AG04450 (cell line): ENCODE measurements around the gene GRIN2A. TPM values are rescaled to one million over a fixed set of nuclear protein-coding genes. Genes with fewer than 3 reads are reported as not detected.

Experiments used
- CTCF ChIA-PET: fragments of 300-600, 350-600 bp; formaldehyde crosslinking; extraction: SDS; loops from one replicate; lab custom pipeline; 2022; ENCODE audit warnings: antibody characterized with exemption, inconsistent platforms; lab: Charles Lee
- POLR2A ChIA-PET: fragments of 350-600 bp; formaldehyde crosslinking; extraction: SDS; loops from one replicate; lab custom pipeline; 2021; ENCODE audit warnings: antibody characterized with exemption, inconsistent platforms; lab: Yijun Ruan, JAX
- DNase-seq: peaks from one replicate; pipeline ENCODE4 v3.0.0-alpha.2; 2011; ENCODE audit warnings: low read depth, low spot score
- H3K27ac ChIP-seq: one replicate; pipeline ENCODE4 v1.5.1; 2012; ENCODE audit warnings: low read depth, low read length, control low read depth
- H3K27me3 ChIP-seq: one replicate; pipeline ENCODE4 v1.6.0; 2012; ENCODE audit warnings: low read length; ENCODE audit not compliant: control insufficient read depth, insufficient read depth
- H3K4me3 ChIP-seq: 2 replicates; pipeline ENCODE4 v1.5.1; 2011; ENCODE audit warnings: mild to moderate bottlenecking, low read depth, low read length, control low read depth
- H3K9me3 ChIP-seq: 2 replicates; pipeline ENCODE4 v1.5.1; 2012; ENCODE audit warnings: low read length; ENCODE audit not compliant: control insufficient read depth, insufficient read depth
- CTCF ChIP-seq: IDR thresholded peaks from 2 replicates; pipeline ENCODE4 v1.5.1; 2011; ENCODE audit warnings: low read depth, low read length, control low read depth, inconsistent platforms
- polyA minus RNA-seq: library from RNA; depleted of rRNA, polyadenylated mRNA; stranded (reverse); fragments of >200 nt; gene quantifications from 2 replicates; pipeline ENCODE4 v1.2.3, GENCODE V29; 2011; rRNA and poly(A)+ RNA removed
- polyA plus RNA-seq: library from polyadenylated mRNA; depleted of rRNA; stranded (reverse); fragments of >200 nt; gene quantifications from 2 replicates; pipeline ENCODE4 v1.2.3, GENCODE V29; 2011; rRNA removed

GRIN2A gene
- polyA plus RNA-seq = not detected in 2 replicates
- polyA minus RNA-seq = not detected in 2 replicates

- ChIA-PET CTCF (no interaction called here), POLR2A (no interaction called here)
- DNase-seq = no peak
- H3K27me3 ChIP-seq = no peaks in the 10 kb centered on the region
- no peak within 1 kb of the TSS for H3K4me3 ChIP-seq
- H3K27ac ChIP-seq = no peak within 1 kb of the TSS
- H3K9me3 ChIP-seq = peaks cover 31% of the 10 kb centered on the region
- TF ChIP-seq CTCF = no peak
Measured at GRCh38 chr16:10182222-10183053, at the start of gene GRIN2A. Gene GRIN2A, minus strand, starts transcription at chr16:10182428. Its CDS starts 2,017 bp downstream, at chr16:10180411.

DNA sequence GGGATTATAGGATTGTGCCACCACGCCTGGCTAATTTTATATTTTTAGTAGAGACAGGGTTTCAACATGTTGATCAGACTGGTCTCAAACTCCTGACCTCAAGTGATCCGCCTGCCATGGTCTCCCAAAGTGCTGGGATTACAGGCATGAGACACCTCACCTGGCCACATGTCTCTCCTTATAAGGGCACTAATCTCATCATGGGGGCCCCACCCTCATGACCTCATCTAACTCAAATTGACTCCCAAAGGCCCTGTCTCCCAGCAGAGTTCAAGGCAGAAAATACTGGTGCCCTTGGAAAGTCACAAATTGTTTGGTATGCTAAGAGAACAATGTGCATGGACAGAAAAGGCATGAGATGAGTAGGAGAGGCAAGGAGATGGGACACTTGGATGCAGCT lies 49.3 kb upstream of the GRIN2A start:
- POLR2A ChIA-PET = no interaction called here
- no peak overlapping the region for H3K4me3 ChIP-seq
- H3K27ac ChIP-seq = no peak overlapping the region
- no peak for DNase-seq
- peaks cover 31% of the 10 kb centered on the region for H3K9me3 ChIP-seq
- TF ChIP-seq CTCF = no peak
- no peaks in the 10 kb centered on the region for H3K27me3 ChIP-seq
- CTCF ChIA-PET = interaction anchor here (0.6 kb wide), 1 partner anchor 1092 kb away, joined by 7 read pairs; no protein-coding TSS in a partner anchor

GRCh38 chr16:10228779-10229178 lies 46.6 kb upstream of the GRIN2A start:
- Histone ChIP-seq H3K27me3 (no peaks in the 10 kb centered on the region), H3K27ac (no peak overlapping the region), H3K9me3 (peaks cover 41% of the 10 kb centered on the region), H3K4me3 (no peak overlapping the region)
- ChIA-PET CTCF (no interaction called here), POLR2A (no interaction called here)
- TF ChIP-seq CTCF = no peak
- no peak for DNase-seq

- H3K27me3 ChIP-seq = no peaks in the 10 kb centered on the region
- CTCF ChIA-PET = no interaction called here
- TF ChIP-seq CTCF = no peak
- POLR2A ChIA-PET = no interaction called here
- H3K9me3 ChIP-seq = peaks cover 45% of the 10 kb centered on the region
- H3K27ac ChIP-seq = no peak overlapping the region
- DNase-seq = no peak
- H3K4me3 ChIP-seq = no peak overlapping the region
Measured at GRCh38 chr16:10226987-10227306, 44.7 kb upstream of the GRIN2A start.
